ENCODE data around the gene MRLN.
"Not testable (repeated sequence)": the region's sequence is repeated elsewhere in the genome, so short reads cannot be mapped to it uniquely, and the experiment has no call there.

Gene MRLN

DNA sequence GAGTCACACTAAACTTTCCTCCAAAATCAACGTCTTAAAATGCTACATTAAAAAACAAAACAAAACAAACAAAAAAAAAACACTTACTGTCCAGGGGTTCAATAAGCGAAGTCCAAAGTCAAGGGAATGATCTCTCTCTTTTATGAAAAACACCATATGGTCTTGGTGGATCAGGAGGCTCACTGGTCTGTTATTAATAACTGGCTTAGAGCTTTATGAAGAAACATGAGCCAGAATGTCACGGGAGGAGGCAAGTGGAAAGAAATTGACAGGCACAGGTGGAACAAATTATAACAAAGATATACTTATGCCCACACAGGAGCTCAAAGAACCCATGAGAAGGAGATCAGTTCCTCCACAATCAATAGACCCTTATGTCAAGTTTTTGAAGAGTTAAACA, at the start of gene MRLN:
MRLN (minus strand) TSS at position 189 of the 400 bp plus-strand sequence.
- DNase-seq, result no peak

DNA sequence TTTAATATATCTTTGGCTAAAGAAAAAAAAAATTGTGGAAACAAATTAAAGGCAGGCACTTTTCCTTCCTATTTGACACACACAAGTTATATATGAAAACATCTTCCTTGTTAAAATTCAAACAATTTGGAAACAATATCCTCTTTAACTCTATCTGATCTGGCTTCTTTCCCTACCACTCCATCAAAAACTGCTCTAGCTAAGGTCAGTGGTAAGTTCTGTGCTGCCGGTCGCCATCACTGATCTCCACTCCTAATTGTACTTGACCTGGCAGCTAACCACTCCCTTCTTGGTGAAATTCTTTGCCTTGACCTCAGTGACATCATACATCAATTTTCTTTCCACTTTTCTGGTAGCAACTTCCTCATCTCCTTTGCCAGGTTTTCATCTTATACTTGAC, 47.9 kb upstream of the MRLN start:
- DNase-seq, result no peak

- no peak for DNase-seq
Measured at GRCh38 chr10:59799421-59799820, 46.2 kb upstream of the MRLN start.

GRCh38 chr10:59793919-59794318, 40.7 kb upstream of the MRLN start:
- DNase-seq, result no peak

DNA sequence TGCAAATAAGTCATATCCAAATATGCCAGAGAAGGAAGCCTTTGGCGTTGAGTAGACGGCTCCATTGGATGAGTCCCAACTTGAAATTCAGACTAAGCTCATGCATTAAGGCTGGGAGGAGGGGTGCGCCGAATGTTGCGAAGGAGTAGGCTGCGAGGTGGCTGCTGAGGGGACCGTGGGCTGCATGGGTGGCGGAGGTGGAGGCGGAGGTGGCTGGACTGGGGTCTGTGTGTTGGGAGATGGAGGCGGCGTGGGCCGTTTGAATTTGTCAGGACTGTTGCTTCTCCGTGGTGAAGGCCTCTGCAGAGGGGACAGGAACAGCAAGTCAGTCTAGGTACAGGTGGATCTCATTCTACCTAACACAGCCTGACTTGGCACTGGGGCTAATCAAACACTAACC, 39.6 kb upstream of the MRLN start:
- DNase-seq, result no peak

GRCh38 chr10:59791601-59792000, 38.3 kb upstream of the MRLN start:
- no peak for DNase-seq

DNA sequence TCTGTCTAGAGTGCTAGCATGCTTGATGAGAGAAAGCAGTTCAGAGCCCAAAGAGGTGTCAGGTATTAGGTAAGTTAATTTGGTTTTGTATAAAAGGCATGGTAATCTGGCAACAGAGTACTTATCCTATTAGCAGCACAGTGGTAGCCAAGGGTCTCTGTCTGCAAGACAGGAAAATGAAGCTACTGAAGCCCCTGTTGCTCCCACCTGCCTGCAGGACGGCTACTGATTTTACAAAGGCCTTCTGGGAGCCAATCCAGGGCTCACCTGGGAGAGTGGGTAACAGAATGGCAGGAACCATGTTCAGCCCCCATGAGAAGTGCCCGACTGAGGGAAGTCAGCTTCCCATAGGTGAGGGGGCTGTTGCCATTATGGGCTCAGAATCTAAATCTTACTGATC, 36.8 kb upstream of the MRLN start:
- not testable (repeated sequence) for DNase-seq

DNA sequence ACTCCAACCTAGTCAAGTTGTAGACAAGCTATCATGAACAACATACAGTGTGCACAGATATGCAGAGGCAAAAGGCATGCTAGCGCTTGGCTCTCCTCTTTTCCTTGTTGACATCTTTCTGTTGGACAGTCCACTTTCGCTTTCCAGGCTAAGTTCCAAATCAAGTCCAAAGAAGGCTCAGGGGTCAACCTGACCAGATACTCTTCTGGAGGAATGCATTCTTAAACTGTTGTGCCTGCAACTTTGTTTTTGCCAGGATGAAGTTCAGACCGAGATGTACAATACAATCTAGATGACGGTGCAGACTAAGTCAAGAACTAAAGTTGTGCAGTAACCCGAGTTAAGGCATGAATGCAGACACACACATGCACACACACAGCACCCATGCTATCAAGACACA, 35.7 kb upstream of the MRLN start:
- not testable (repeated sequence) for DNase-seq

- not testable (repeated sequence) for DNase-seq
Measured at GRCh38 chr10:59787032-59787431, 33.8 kb upstream of the MRLN start.

- DNase-seq, result not testable (repeated sequence)
Measured at GRCh38 chr10:59785476-59785875, 32.2 kb upstream of the MRLN start.

GRCh38 chr10:59781511-59781910, 28.3 kb upstream of the MRLN start:
- no peak for DNase-seq

DNA sequence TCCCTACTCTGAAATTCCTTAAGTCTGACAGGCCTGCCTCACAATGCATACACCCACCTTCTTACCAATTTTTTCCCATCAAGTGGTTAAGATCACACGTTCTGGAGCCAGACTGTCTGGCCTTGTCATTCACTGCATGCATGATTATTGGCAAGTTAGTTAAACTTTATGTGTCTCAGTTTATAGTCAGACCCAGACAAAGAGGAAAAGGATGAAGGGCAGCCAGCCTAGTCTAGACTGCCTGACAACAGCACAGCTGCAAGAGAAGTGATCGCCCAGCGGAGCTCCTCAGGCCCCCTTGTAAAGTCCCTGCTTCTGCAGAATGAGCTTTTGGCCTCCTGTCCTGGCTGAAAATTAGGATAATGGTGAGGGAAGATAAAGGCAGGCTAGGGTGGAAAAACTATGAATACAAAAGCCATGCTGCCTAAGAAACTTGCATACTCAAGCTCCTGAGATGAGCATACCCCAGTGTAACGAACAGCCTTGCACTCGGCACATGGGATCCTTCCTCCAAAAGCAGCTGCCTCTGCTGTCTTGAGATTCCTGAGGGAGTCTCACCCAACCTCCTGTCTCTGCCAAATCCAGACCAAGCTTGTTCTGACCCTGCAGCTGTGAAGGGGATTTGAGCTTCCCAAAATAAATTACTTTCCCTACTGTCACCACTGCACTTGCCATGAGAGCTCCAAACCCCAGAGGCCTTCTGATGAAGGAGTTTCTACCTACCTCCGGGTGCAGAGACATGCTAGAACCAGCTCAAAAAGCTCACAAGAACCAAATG, 26.7 kb upstream of the MRLN start:
- no peak for DNase-seq

- no peak for DNase-seq
Measured at GRCh38 chr10:59774451-59774850, 21.2 kb upstream of the MRLN start.

- no peak for DNase-seq
Measured at GRCh38 chr10:59773088-59773487, 19.8 kb upstream of the MRLN start.

DNA sequence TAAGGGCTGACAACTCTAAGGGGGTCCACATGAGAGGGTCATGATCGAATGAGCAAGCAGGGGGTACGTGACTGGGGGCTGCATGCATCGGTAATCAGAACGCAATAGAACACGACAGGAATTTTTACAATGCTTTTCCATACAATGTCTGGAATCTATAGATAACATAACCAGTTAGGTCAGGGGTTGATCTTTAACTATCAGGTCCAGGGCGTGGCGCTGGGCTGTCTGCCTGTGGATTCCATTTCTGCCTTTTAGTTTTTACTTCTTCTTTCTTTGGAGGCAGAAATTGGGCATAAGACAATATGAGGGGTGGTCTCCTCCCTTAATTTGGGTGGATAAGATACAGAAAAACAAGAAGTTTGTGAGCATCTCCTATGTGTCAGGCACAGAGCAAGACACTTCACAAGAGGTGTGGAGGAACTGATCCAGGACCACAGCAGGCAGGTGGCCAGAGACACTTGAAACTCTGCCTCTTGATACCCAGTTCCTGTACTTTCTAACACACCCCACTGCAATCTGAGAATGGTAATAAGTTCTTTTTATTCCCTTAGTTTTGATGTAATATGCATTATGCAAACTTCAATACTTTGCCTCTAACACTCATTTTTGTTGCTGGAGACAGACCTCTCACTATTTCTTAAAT, 18.0 kb upstream of the MRLN start:
- no peak for DNase-seq

DNA sequence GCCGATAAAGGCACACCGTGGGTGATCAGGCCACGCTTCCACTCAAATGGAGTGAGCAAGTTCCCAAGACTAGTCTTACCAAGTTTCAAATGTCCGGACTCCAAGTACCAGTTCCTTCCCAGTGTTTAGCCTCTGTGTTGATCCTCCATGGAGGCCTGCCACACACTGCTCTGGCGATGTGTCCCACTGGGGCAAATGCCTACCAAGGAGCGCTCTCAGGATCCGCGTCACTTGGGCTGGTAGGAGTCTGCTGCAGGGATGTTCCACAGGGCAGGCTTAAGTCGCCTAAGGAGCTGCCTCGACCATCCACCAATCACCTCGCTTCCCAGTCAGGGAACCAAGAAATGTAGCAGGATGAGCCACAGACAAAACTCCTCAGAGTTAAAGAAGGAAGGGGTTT, 17.4 kb upstream of the MRLN start:
- DNase-seq, result no peak

DNA sequence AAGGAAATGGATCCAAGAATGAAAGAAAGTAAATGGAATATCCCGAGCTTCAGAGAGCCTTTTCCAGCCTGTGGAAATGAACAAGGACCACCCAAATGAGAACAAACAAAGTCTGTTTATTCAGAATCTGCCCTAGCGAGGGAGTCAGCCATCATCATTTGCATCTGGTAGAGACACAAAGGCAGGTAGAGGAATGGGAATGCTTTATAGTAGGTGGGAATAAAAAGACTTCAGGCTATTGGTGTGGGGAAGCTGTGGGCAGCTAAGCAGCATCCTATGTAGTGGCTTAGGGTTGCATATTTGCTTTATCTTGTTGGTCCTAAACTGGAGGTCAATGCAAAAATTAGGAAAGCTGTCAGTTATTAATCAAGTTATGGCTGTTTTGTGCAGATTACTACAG, 9.2 kb upstream of the MRLN start:
- DNase-seq, result no peak

DNA sequence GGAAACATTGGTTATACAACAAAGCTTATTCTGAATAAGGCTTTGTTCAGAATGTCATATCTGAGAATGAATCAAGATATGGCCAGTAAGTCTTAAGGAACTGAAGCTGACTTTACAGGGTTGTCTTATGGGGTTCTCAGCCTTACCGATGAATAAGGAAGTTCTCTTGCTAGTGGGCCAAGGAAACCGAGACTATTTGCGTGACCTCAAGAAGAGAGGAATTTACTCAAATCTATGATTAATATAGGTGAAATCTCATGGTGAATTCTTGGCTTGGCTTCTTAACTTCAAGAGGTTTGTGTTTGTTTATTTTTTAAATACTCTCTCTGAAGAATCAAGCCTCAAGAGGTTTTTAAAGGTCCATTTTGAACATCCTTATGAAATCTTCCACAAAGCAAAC, 4.7 kb upstream of the MRLN start:
- DNase-seq, result peak; percentile 12

GRCh38 chr10:59754951-59755350, 1.7 kb upstream of the MRLN start:
- no peak for DNase-seq

- no peak for DNase-seq
Measured at GRCh38 chr10:59752278-59752940, 846 bp downstream of the MRLN start.

GRCh38 chr10:59750155-59750945, 2.9 kb downstream of the MRLN start:
- DNase-seq, result peak; percentile 81

DNA sequence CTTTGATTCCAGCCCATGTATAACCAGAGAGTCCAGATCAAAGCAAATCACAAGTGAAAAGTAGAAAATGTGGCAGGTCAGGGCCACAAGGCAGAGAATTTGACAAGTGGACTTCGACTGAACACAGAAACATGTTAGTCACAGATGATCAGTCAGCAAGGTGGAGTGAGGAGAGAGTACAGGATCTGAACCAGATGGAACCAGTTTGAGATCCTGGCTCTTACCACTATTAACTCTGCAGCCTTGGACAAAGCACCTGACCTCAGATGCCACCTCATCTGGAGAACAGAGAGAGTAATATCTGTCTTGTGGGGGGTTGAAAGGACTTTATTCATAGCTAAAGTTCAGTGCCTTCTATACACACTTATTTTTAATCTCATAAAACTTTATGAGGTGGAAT, 4.4 kb downstream of the MRLN start:
- DNase-seq, result no peak

DNA sequence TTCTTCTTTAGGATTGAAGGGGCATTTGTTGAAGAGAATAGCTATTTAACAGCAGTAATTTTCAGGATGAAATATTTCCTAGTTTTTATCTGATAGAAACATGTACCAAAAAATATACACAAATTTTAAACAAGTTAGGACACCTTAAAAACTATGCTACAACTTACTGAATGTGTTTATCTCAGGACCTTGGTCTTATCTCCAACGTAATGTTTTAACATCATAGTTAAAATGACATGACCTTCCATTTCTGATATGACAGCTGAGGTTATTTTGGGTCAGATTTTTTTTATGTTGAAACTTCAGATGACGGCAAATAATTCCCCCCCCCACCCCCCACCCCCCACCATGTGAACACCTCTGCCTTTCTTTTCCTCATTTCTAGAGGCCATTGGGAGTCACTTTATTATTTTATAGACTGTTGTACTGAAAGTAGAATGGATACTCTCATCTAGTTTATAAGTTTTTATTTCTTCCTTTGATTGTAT, 8.0 kb downstream of the MRLN start:
- DNase-seq, result no peak

Measured in NCI-H226 (cell line).